GM18517 (cell line): ENCODE results near the gene COL18A1.

ENCODE experiments used
- ATAC-seq: cut with Tn5 transposase; IDR thresholded peaks from one replicate; pipeline ENCODE4 v1.9.1; 2021; ENCODE audit warnings: mild to moderate bottlenecking, moderate library complexity; ENCODE audit not compliant: unreplicated experiment

COL18A1 gene

DNA sequence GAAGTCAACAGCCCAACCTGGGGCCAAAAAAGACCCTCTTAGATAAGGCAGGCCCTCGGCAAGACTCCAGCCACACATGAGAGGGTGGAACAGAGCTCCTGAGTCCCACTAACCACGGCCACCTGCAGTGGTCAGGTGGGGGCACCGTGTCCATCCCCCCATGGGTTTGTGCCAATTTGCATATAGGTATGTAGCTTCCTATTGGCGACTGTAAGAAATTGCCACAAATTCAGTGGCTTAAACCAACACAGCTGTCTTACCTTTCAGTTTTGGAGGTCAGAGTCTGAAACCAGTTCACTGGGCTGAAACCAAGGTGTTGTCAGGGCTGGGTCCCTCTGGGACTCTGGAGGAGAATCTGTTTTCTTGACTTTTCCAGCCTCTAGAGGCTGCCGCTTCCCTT is 59.3 kb downstream of the COL18A1 start:
- ATAC-seq, result no peak

DNA sequence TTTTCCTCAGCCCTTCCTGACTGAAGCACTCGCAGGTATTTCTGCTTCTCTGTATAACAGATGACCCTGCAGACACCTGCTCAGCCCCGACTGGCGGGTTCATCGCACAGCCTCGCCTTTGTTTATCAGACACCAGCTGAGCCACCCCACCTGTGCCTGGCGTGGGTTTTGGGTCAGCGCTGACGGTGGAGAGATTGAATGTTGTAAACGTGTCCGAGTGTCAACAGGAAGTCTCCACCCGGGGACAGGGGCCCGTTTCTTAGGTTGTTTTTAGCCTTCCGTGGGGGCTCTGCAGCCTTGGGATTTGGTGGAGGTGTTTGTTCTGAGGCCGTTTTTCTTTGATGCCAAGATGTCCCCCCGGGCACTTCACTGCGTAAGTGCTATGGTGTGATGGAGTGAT is 60.1 kb downstream of the COL18A1 start:
- ATAC-seq, result no peak

DNA sequence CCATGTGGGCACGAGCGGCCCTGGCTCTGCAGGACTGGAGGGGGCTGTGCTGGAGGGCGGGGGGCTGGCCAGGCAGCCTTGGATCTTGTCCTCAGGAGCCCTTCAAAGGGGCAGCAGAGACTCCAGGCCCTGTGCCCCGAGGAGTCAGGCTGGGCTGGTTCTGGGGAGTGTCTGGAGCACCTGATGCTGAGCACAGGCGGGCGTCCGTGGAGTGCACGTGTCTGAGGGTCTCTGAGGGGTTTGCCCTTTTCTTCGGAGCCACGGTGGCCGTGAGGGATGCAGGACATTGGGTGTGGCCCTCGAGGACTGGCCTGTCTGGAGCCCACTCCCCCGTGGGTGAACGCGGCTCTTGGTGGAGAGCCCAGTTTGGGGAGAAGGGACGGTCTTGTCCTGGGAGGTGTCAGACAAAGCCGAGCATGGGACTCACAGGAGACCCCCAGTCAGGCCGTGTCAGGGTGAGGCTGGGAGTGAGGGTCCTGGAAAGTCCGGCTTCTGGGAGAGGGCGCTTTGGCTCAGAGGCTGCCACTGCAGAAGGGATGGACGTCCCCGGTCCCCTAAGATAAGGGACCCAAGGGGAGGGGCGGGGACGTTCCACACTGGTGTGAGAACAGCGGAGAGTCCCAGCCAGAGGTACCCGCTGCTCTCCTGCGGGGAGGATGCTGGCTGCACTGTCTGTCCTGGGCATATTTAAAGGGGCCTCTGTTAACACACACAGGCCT is 60.8 kb downstream of the COL18A1 start:
- no peak for ATAC-seq

DNA sequence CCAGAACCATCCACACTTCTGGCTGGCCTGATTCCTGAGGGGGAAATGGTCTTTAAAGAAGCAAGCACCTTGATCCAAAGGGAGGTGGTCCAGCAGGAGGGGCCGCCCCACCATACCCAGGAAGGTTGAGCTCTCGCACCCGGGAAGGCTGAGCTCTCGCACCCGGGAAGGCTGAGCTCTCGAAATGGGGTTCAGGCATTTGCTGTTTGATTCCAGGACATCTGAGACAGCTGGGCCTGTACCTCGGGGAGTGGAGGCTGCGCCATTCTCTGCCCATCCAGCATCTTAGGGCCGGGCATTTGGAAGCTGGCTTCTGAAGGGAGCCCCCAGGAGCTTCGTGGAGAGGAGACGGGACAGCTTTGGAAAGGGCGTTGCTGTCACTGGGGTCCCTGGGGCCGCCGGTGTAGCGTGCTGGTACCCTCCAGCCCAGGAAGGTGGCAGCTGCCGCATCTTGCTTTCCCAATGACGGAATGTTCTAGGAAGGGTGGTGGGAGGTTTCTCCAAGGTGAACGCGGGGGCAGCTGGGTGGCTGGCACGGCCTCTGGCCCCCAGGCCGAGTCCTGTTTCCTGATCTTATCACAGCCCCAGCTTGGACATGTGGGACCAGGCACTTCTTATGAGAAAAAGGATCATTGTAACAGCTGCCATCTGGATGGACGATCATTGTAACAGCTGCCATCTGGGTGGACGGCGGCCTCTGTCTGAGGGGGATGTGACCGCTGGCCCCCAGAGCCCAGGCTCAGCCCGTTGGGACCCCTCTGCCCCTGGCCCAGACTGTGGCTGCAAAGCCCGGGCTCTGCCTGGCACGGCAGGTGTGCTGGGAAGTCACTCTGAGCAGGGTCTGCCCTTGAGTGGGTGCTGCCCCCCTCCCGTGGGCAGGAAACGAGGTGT is 61.6 kb downstream of the COL18A1 start:
- ATAC-seq, result no peak

DNA sequence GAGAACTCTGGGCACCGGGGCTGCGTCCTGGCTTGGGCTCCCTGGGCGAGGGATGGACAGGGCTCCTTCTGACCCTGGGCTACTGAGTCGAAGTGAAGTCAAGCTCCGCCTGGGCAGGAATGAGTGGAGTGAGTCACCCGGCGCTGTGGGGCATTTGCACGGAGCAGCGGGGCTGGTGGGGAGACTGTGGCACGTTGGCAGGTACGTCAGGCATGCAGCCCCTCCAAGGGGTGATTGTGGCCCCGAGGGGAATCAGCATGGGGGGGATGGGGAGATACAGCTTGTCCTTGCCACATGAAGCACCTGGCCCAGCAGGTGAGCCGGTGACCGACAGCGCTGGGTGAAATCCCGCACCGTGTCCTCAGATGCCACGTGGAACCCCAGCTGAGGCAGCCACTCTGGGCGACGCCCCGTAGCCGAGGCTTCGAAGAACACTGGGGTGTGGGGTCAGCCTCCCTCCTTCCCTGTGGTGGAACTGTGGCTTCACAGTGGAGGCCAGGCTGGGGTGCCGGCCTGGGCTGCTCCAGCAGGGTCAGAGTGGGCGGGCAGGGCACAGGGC is 62.3 kb downstream of the COL18A1 start:
- ATAC-seq, result no peak

DNA sequence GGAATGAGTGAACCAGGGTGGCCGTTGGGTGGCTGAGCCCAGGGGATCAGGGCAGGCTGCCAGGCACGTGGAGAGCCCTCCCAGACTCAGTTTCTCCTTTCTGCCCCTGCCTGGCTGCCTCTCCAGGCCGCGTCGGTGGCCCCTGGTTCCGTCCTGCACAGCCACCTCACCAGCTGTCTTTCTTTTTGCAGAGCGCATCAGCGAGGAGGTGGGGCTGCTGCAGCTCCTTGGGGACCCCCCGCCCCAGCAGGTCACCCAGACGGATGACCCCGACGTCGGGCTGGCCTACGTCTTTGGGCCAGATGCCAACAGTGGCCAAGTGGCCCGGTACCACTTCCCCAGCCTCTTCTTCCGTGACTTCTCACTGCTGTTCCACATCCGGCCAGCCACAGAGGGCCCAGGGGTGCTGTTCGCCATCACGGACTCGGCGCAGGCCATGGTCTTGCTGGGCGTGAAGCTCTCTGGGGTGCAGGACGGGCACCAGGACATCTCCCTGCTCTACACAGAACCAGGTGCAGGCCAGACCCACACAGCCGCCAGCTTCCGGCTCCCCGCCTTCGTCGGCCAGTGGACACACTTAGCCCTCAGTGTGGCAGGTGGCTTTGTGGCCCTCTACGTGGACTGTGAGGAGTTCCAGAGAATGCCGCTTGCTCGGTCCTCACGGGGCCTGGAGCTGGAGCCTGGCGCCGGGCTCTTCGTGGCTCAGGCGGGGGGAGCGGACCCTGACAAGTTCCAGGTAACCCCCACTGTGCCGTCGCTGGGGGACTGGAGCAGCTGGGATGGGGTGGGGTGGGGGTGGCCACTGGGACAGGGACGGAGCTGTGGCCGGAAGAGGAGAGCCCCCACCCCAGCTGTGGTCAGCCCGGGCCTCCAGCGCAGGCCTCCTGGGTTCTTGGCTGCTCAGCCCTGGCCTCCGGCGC is 63.3 kb downstream of the COL18A1 start:
- no peak for ATAC-seq

DNA sequence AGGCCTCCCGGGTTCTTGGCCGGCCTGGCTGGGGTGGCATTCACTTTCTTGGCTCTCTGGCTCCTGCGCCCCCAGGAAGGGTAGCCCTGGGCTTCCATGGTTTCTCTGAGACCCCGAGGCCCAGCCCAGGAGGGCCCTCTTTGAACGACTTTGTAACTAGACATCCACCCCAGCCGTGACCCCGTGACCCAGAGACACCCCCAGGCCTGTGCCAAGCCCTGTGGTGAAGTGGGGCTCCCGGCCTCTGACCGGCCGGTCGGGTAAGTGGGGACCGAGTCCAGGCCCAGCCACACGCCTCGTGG is 64.0 kb downstream of the COL18A1 start:
- ATAC-seq, result no peak

DNA sequence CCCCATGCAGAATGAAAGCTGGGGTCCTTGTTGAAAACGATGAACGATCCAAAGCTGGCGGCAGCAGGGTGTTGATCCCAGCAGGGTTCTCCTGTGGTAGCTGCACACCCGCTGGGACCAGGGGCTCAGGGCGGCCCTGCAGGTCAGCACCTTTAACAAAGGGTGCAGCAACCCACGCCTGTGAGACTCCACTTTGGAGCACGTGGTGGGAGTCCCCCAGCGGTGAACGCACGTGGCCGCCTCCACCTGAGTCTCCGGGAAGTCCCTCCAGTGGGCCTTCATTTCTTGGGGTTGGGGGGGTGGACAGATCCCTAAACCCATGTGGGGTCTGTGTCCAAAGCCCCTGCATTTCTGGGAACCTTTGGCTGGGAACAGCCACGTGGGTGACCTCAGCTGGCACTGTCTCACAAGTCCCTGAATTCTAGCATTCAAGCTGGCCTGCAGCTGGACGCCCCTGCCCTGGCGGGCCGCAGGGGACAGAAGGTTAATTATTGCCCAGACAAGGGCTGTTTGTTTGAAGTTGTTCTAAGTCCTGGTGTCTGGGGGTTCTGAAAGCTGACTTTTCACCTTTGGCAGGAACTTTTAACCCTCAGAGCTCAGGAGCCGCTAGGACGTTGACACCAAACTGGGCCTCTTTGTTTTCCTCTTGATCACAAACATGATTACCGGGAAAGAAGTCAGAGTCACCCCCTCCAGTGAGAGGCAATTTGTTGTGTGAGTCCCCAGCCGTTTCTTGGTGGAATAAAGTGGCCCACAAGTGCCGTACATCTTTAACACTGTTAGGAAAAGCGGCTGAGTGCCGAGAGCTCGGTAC is 64.5 kb downstream of the COL18A1 start:
- no peak for ATAC-seq

DNA sequence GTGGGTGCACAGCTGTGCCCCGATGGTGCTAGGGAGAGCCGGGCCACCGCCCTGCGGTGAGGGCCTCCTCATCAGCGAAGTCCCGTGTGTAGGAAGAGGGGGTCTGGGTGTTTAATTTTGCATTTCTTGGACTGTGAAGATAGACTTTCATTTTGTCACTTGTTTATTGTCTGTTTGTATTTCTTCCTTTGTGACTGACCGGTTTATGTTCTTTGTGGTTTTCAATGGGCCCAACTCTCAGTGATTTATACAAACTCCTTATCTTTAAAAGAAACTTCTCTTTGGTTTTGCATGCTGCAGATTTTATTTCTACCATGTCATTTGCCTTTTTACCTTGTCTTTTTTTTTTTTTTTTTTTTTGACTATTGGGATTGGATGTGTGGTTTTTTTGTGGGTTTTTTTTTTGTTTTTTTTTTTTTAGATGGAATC is 65.1 kb downstream of the COL18A1 start:
- ATAC-seq, result no peak

DNA sequence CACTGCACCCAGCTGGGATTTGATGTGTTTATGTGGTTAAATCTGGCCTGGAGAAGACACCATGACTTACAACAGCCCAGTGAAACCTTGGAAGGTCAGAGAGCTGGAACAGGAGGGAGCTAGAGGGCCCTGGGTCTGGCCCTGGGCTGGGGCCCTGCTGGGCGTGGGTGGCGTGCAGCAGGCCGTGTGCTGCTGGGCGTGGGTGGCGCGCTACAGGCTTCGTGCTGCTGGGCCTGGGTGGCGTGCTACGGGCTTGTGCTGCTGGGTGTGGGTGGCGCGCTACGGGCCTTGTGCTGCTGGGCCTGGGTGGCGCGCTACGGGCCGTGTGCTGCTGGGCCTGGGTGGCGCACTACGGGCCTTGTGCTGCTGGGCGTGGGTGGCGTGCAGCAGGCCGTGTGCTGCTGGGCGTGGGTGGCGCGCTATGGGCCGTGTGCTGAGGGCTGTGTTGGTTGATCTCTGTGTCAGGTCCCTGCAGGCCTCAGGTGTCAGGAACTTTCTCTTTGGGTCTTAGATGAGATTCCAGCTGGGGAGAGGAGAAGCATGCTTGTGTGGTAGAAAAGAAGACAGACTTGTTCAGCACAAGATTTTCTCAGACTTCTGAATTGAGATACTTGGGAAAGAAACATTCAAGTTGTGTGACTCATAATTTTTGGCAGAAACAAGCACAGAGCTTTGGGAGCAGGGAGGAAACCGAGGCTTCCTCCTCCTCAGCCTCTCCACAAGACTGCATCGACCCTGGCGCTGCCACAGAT is 66.0 kb downstream of the COL18A1 start:
- no peak for ATAC-seq

DNA sequence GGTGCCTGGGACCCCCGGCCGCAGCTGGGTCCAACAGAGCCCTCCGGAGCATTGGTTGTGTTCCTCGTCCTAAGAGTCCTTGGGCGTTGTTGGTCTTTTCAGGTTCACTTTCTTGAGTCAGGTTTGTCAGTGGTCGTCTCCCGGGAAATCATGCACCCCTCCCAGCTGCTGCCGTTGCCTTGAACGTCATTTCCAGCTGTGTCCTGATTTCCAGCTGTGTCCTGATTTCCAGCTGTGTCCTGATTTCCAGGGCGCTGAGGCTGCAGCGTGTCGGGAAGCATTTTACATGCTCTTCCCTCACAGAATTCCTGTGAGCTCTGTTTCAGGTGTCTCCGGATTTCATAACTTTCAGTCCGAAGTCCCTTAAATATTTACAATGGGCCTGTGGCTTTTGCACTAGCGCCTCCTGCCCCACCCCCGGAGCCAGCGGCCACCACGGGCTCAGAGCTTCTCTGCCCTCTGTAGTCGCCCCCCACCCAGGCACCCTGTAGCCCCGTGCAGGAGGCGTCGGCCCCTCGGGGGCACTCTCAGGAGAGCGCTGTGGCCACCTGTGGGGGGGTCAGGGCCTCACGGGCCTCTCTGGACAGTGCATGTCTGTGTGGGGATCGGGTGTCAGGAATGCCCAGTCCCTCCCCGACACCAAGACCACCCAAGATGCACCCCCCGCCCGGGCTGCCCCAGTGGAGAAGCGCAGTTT is 66.7 kb downstream of the COL18A1 start:
- no peak for ATAC-seq

DNA sequence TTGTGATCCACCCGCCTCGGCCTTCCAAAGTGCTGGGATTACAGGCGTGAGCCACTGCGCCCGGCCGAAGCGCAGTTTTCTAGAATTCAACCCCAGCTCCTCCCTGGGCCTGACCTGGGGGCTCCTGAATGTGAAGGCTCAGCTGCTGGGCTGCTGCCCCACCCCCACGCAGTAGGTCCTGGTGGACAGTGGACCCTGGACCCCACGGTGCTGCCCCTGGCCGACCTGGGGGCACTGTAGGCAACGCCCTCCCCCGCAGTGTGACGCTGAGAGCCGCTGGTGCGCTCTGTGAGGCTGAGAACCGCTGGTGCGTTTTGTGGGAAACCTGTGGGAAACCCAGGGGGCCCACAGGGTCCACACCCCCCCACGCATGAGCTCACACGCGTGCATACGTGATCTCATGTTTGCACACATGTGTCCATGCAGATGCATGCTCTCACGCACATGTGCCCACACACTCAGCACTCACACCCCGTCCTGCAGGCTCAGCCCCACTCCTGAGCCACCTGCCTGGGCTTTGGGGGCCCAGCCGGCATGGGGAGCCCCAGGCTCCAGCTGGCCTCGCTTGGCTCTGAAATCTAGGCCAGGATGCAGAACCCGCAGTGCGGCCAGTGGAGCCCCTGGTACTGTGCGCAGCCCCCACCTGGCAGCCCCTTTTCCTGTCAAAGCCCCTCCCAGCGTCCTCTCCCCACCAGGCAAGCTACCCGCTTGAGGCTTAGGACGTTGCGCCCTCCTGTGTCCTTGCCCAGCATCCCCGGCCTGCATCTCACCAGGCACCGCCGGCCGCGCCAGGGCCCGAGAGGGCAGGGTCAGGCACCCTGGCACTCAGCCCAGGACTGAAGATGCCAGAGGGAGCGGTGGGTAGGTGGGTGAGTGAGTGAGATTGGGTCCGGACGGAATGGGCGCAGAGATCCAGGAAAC is 67.7 kb downstream of the COL18A1 start:
- no peak for ATAC-seq

DNA sequence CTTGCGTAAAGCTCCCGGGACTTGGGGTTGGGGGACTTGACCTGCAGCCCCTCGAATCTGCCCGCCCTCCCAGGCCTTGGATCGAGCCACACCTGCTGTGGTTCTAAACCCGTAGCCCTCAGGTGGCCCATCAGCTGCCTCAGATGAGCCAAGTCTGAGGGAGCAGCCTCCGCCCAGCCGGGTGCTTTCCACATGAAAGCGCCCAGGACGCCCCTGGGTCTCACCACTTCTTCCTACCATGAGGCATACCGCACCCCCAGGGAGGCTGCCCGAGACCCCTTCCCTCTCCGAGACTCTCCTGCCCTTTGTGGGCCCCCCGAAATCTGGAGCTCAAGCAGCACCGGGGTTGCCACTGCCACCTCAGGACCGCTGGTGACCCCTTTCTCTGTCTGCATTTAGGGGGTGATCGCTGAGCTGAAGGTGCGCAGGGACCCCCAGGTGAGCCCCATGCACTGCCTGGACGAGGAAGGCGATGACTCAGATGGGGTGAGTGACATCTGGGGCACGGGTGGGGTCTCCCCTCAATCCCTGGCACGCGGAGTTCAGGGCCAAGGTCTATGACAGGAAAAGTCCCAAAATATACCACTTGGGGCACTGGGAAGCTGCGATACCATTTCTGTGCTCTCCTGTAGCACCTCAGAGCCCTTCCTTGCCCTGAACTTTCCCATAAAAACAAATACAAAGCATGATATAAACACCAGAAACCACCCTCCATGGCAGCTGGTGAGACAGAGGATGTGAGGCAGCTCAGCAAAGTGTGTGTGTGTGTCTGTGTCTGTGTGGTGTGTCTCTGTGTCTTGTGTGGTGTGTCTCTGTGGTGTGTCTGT is 68.7 kb downstream of the COL18A1 start:
- no peak for ATAC-seq

DNA sequence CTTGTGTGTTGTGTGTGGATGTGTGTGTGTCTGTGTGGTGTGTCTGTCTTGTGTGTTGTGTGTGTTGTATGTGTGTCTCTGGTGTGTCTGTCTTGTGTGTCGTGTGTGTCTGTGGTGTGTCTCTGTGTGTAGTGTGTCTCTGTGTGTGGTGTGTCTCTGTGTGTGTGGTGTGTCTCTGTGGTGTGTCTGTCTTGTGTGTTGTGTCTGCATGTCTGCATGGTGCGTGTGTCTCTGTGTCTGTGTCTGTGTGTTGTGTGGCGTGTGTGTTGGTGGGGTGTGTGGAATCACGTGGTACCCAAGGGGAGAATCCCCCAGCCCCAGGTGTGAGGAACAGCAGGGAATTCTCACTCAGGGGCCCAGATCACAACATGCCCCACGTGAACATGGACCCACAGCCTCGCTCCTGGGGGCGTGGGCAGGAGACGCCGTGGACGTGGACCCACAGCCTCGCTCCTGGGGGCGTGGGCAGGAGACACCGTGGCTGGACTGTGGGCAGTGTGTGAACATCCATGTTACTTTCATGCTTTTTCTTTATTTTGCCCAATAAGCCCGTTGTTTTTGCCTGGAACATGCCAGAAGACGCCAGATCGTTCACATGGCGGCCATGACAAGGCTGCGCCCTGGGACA is 69.5 kb downstream of the COL18A1 start:
- ATAC-seq, result no peak

DNA sequence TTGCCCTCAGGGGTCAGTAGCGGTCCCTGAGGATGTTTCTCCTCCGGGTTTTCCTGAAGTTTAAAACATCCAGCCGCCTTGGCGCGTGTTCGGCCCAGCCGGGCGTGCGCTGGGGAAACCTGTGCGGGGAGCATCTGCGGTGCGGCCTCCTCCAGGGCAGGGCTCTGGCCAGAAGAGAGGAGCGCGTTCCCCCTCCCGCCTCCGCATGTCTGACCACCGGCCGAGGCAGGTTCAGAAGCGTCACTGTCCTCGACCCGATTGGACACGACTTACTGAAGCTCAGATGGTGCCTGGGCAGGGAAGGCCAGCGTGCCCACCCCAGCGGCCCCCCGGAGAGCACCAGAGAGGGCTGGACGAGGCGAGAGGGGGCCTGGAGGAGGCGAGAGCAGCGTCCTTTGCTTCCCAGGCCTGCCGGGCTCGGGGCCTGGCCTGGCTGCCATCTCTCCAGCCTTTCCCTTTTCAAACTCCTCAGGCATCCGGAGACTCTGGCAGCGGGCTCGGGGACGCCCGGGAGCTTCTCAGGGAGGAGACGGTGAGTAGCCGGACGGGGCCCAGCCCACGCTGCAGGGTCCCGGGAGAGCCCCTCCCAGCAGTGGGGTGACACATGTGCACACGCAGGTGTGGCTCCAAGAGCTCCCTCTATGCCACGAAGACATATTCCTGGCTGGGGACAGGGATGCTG is 70.2 kb downstream of the COL18A1 start:
- no peak for ATAC-seq
